Esophagus muscularis mucosa (tissue), 4 donors: Measurements from ENCODE around the gene TNRC6A.

Experiments used
- EP300 ChIP-seq: sonication (generic); formaldehyde crosslinking; IDR thresholded peaks from one replicate; pipeline ENCODE4 v1.6.1; 2017; ENCODE audit warnings: antibody characterized with exemption
- POLR2A ChIP-seq: fragments of 450-650 bp; IDR thresholded peaks from one replicate; pipeline ENCODE4 v1.6.1; 2017; ENCODE audit warnings: antibody characterized with exemption, moderate library complexity, mild to moderate bottlenecking, low read depth
- TF ChIP-seq, protein P1 (sequence below), 3 experiments: fragments of 200-600 bp in 2 of 3; fragments of 450-650 bp in 1 of 3; sonication (generic) in 2 of 3; IDR thresholded peaks; one replicate each; pipeline ENCODE4 v1.5.1; 2017 to 2019; ENCODE audit warnings: antibody characterized with exemption in 3 of 3, mild to moderate bottlenecking in 2 of 3, moderate library complexity in 1 of 3

- TF ChIP-seq POLR2A: no peak
- TF ChIP-seq, protein P1, sequence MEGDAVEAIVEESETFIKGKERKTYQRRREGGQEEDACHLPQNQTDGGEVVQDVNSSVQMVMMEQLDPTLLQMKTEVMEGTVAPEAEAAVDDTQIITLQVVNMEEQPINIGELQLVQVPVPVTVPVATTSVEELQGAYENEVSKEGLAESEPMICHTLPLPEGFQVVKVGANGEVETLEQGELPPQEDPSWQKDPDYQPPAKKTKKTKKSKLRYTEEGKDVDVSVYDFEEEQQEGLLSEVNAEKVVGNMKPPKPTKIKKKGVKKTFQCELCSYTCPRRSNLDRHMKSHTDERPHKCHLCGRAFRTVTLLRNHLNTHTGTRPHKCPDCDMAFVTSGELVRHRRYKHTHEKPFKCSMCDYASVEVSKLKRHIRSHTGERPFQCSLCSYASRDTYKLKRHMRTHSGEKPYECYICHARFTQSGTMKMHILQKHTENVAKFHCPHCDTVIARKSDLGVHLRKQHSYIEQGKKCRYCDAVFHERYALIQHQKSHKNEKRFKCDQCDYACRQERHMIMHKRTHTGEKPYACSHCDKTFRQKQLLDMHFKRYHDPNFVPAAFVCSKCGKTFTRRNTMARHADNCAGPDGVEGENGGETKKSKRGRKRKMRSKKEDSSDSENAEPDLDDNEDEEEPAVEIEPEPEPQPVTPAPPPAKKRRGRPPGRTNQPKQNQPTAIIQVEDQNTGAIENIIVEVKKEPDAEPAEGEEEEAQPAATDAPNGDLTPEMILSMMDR (IDR thresholded peaks at IDR 0.05): no peak
- no peak for TF ChIP-seq EP300
Measured at GRCh38 chr16:24789881-24790280, 60.4 kb downstream of the TNRC6A start.
